OCI-LY7 (cell line): ENCODE measurements around the gene SYNJ2.

Experiments
- EZH2phosphoT487 ChIP-seq: fragments of 200-600 bp; sonication (generic); IDR thresholded peaks from 2 replicates; pipeline ENCODE4 v1.6.1; 2018; ENCODE audit warnings: low read depth, borderline replicate concordance, mild to moderate bottlenecking, mixed run types, antibody characterized with exemption, low read length, moderate library complexity, mixed read lengths
- TF ChIP-seq, protein P1 (sequence below): fragments of 200-600 bp; sonication (generic); conservative IDR thresholded peaks from 2 replicates; pipeline ENCODE4 v1.5.1; 2014; ENCODE audit warnings: mild to moderate bottlenecking, antibody characterized with exemption, low read length, moderate library complexity, mixed read lengths

DNA sequence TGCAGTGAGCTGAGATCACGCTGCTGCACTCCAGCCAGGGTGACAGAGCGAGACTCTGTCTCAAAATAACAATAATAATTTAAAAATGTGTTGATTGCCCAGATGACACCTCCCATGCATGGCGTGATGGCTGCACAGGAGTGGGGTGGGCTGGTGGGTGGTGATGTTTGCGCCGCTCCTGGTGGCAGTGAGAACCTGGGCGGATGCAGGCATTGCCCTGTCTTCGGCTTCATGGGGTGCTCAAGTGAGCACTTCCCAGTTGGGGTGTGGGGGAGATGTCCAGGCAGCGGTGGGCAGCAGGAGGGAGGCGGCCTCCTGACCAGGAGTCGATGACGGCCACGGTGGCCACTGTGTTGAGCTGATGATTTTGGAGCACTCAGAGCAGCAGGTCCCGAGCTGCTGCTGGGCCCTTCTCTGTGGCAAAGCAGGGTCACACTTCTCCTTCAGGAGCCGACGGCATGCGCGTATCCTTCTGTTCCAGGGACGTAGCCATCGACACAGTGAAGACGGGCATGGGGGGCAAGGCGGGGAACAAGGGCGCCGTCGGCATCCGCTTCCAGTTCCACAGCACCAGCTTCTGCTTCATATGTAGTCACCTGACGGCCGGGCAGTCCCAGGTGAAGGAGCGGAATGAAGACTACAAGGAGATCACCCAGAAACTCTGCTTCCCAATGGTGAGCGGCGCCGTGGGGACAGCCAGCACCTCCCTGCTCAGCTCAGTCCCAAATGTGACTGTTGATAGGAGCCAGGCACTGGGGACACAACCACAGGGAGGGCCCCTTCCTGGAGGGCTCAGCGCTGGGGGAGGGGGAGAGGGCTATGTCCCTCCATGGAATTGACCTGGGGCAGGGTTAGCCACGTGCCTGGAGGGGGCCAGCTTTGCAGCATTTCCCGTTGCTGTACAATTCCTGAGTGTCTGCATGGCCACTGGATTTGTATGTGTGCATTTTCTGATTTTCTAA is 89.7 kb downstream of the SYNJ2 start:
- TF ChIP-seq, protein P1, sequence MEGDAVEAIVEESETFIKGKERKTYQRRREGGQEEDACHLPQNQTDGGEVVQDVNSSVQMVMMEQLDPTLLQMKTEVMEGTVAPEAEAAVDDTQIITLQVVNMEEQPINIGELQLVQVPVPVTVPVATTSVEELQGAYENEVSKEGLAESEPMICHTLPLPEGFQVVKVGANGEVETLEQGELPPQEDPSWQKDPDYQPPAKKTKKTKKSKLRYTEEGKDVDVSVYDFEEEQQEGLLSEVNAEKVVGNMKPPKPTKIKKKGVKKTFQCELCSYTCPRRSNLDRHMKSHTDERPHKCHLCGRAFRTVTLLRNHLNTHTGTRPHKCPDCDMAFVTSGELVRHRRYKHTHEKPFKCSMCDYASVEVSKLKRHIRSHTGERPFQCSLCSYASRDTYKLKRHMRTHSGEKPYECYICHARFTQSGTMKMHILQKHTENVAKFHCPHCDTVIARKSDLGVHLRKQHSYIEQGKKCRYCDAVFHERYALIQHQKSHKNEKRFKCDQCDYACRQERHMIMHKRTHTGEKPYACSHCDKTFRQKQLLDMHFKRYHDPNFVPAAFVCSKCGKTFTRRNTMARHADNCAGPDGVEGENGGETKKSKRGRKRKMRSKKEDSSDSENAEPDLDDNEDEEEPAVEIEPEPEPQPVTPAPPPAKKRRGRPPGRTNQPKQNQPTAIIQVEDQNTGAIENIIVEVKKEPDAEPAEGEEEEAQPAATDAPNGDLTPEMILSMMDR, result no peak
- TF ChIP-seq EZH2phosphoT487, result no peak
